ENCODE results near the gene LRRC61. TPM values are rescaled to one million over a fixed set of nuclear protein-coding genes. Genes with fewer than 3 reads are reported as not detected.

The LRRC61 gene
- total RNA-seq, 2 experiments from 2014 or later = not detected

DNA sequence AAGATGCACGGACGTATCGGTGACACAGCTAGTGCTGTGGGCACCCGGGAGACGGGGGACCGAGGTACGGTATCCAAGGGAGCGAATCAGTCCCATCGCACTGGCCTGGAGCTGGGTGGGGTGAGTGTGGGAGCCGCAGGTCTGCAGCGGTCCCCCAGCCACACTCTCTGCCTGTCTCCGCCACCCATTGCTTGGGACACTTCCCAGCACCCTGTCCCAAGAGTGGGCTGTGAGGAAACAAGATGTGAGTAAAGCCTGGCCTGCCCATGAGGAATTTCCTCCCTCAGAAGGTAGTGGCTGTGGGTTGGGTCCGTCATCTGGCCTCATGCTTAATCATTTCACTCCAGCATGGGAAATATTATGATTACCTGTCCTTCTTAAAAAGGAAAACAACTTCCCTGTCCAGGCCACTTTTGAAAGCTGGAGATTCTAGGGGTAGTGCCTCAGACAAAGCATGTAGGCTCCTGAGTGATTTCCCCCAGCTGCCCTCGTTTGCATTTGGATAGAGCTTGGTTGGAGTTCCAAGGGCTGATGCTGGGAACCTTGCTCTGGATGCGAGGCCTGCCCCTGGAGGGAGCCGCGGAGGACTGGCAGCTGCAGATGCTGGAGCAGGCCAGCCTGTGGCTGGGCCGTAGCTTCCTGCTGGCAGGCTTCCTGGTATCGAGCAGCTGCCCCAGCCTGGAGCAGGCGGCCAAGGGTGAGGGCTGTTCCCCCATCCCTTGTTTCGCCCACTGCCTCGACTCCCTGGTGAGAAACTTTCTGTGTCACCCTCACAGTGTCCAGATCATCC is 6.4 kb downstream of the LRRC61 start:
- no peak for DNase-seq (ENCODE audit: low spot score)
- no peak overlapping the region for H3K4me2 ChIP-seq (ENCODE audit: low read length)
- no peaks in the 10 kb centered on the region for H3K9me2 ChIP-seq (ENCODE audit: insufficient read depth, low read length)
- no peaks in the 10 kb centered on the region for H3K4me1 ChIP-seq (ENCODE audit: insufficient read depth, low read length, poor library complexity, severe bottlenecking)
- no peak overlapping the region for H3K4me3 ChIP-seq (ENCODE audit: low read depth, low read length, poor library complexity, severe bottlenecking)
- no peak overlapping the region for H2AFZ ChIP-seq (ENCODE audit: low read length)
- no TSS peak for BruUV-seq (replicated peaks)
- H4K20me1 ChIP-seq (ENCODE audit: insufficient read depth, low read length) = no peaks in the 10 kb centered on the region
- H3K36me3 ChIP-seq (ENCODE audit: insufficient read depth, low read length) = no peaks in the 10 kb centered on the region
- H3K9me3 ChIP-seq (ENCODE audit: low read length) = no peaks in the 10 kb centered on the region
- H3K79me2 ChIP-seq (ENCODE audit: insufficient read depth, low read depth, low read length) = no peaks in the 10 kb centered on the region
- CTCF ChIA-PET (ENCODE audit: unreplicated experiment) = no interaction called here
- no peak overlapping the region for H3K27ac ChIP-seq (ENCODE audit: low read depth, low read length, poor library complexity, severe bottlenecking)
- intact Hi-C loops (cut with micrococcal nuclease; ENCODE audit: unreplicated experiment) = no loop called here
- POLR2A ChIA-PET = interaction anchor here (0.6 kb wide), 1 partner anchor 442 kb away, joined by 6 read pairs; no protein-coding TSS in a partner anchor
- TF ChIP-seq, protein P1, sequence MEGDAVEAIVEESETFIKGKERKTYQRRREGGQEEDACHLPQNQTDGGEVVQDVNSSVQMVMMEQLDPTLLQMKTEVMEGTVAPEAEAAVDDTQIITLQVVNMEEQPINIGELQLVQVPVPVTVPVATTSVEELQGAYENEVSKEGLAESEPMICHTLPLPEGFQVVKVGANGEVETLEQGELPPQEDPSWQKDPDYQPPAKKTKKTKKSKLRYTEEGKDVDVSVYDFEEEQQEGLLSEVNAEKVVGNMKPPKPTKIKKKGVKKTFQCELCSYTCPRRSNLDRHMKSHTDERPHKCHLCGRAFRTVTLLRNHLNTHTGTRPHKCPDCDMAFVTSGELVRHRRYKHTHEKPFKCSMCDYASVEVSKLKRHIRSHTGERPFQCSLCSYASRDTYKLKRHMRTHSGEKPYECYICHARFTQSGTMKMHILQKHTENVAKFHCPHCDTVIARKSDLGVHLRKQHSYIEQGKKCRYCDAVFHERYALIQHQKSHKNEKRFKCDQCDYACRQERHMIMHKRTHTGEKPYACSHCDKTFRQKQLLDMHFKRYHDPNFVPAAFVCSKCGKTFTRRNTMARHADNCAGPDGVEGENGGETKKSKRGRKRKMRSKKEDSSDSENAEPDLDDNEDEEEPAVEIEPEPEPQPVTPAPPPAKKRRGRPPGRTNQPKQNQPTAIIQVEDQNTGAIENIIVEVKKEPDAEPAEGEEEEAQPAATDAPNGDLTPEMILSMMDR (conservative IDR thresholded peaks at IDR 0.05; ENCODE audit: low read length) = no peak
- no peak for TF ChIP-seq EZH2phosphoT487 (IDR thresholded peaks at IDR 0.05; ENCODE audit: borderline replicate concordance, low read depth, low read length)

DNA sequence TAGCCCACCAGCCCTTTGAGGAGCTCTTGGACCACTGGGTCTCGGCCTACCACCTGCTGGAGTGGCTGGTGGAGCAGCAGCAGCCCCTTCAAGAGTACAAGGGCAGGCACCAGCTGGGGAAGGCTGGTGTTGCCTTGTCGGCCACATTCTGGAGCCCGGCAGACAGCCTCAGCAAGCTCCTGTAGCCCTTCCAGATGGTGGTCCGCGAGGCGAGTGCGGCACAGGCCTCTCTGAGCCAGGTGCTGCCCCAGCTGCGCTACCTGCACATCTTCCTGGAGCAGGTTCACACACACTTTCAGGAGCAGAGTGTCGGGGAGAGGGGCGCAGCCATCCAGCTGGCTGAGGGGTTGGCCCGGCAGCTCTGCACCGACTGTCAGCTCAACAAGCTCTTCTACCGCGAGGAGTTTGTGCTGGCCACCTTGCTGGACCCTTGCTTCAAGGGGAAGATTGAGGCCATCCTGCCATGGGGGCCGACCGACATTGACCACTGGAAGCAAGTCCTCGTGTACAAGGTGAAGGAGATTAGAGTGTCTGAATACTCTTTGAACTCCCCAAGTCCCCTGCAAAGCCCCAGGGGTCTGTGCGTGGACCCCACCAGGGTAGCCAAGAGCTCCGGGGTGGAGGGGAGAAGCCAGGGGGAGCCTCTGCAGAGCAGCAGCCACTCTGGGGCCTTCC is 7.2 kb downstream of the LRRC61 start:
- H3K27ac ChIP-seq (ENCODE audit: low read depth, low read length, poor library complexity, severe bottlenecking) = no peak overlapping the region
- intact Hi-C loops (cut with micrococcal nuclease; ENCODE audit: unreplicated experiment) = no loop called here
- BruUV-seq (replicated peaks) = no TSS peak
- TF ChIP-seq, protein P1 (conservative IDR thresholded peaks at IDR 0.05; ENCODE audit: low read length) = no peak
- TF ChIP-seq EZH2phosphoT487 (IDR thresholded peaks at IDR 0.05; ENCODE audit: borderline replicate concordance, low read depth, low read length) = no peak
- ChIA-PET CTCF (ENCODE audit: unreplicated experiment) (no interaction called here), POLR2A (interaction anchor here (0.6 kb wide), 1 partner anchor 441 kb away, joined by 6 read pairs; no protein-coding TSS in a partner anchor)
- H3K36me3 ChIP-seq (ENCODE audit: insufficient read depth, low read length) = no peaks in the 10 kb centered on the region
- H3K4me2 ChIP-seq (ENCODE audit: low read length) = no peak overlapping the region
- H3K4me1 ChIP-seq (ENCODE audit: insufficient read depth, low read length, poor library complexity, severe bottlenecking) = no peaks in the 10 kb centered on the region
- no peaks in the 10 kb centered on the region for H3K9me2 ChIP-seq (ENCODE audit: insufficient read depth, low read length)
- H4K20me1 ChIP-seq (ENCODE audit: insufficient read depth, low read length) = no peaks in the 10 kb centered on the region
- no peaks in the 10 kb centered on the region for H3K79me2 ChIP-seq (ENCODE audit: insufficient read depth, low read depth, low read length)
- no peaks in the 10 kb centered on the region for H3K9me3 ChIP-seq (ENCODE audit: low read length)
- H3K4me3 ChIP-seq (ENCODE audit: low read depth, low read length, poor library complexity, severe bottlenecking) = no peak overlapping the region
- H2AFZ ChIP-seq (ENCODE audit: low read length) = no peak overlapping the region
- no peak for DNase-seq (ENCODE audit: low spot score)

All from OCI-LY7 (cell line).